ENCODE results near the gene GALNT1. TPM values are rescaled to one million over a fixed set of nuclear protein-coding genes. Genes with fewer than 3 reads are reported as not detected.

The GALNT1 gene
- total and polyA plus RNA-seq, 10 of the 15 experiments (the other 5 are each of a cell fraction or from before 2014, with no cell fraction given) = 8.0 to 53.7 (median 29.9) TPM

- ChIA-PET RAD21 (ENCODE audit: unreplicated experiment) (no interaction called here), POLR2A (no interaction called here), SMC1A (ENCODE audit: uncharacterized antibody, unreplicated experiment) (interaction anchor here (0.9 to 1.2 kb wide), 2 partner anchors 349 to 363 kb away, joined by 3 to 4 read pairs; no protein-coding TSS in a partner anchor), CTCF (interaction anchor here (0.9 kb wide), 1 partner anchor 201 kb away, joined by 3 read pairs; no protein-coding TSS in a partner anchor)
- 75% methylated on average over 5 of the region's 5 CpGs for WGBS (ENCODE audit: insufficient coverage, insufficient replicate concordance, low lambda C conversion rate, missing lambda C conversion rate)
- Histone ChIP-seq H3K79me2 (ENCODE audit: control insufficient read depth, insufficient read depth, low read length) (no peaks in the 10 kb centered on the region), H3K9ac (ENCODE audit: control insufficient read depth, insufficient read depth, low read length) (no peak overlapping the region), H3K4me2 (ENCODE audit: control insufficient read depth, insufficient read depth) (no peak overlapping the region), H3K27me3 (replicated peaks in 1 of 2; ENCODE audit: control insufficient read depth in 2 of 2, insufficient read depth in 2 of 2, low read length in 1 of 2) (no peaks in the 10 kb centered on the region; a peak in 2 of 4 replicates), H3K27ac (ENCODE audit: control insufficient read depth, insufficient read depth) (no peak overlapping the region), H3K9me3 (replicated peaks; ENCODE audit: control insufficient read depth, insufficient read depth, low read length) (no peaks in the 10 kb centered on the region; the same call in 2 of the 3 replicates), H4K20me1 (ENCODE audit: control insufficient read depth, insufficient read depth) (no peaks in the 10 kb centered on the region), H3K4me3 (no peak overlapping the region), H3K36me3 (ENCODE audit: control insufficient read depth in 2 of 2, insufficient read depth in 2 of 2, low read length in 1 of 2) (no peaks in the 10 kb centered on the region), H2AFZ (ENCODE audit: control insufficient read depth, low read depth, low read length) (no peak overlapping the region), H3K4me1 (ENCODE audit: control insufficient read depth, insufficient read depth, low read length) (no peaks in the 10 kb centered on the region)
- FAIRE-seq (no peak), ATAC-seq (no peak), DNase-seq (ENCODE audit: low read depth, low spot score) (no peak)
- intact Hi-C loops (cut with micrococcal nuclease; ENCODE audit: unreplicated experiment) = loop anchor here (10.0 kb wide), 1 partner anchor 165 kb away; the partner anchor contains the start of gene GALNT1
- no TSS peak for BruUV-seq (replicated peaks)
- in situ Hi-C loops (cut with MboI) = no loop called here
- no peak for TF ChIP-seq CUX1 (IDR thresholded peaks at IDR 0.05; ENCODE audit: insufficient replicate concordance, low read depth, low read length)
- no peak for TF ChIP-seq BCLAF1 (IDR thresholded peaks at IDR 0.05)
- no peak for TF ChIP-seq SIN3A (IDR thresholded peaks at IDR 0.05; ENCODE audit: low read depth, low read length)
- no peak for TF ChIP-seq RAD51 (IDR thresholded peaks at IDR 0.05)
- no peak for TF ChIP-seq E2F8 (IDR thresholded peaks at IDR 0.05; ENCODE audit: low read depth, partially characterized antibody)
- TF ChIP-seq POLR2AphosphoS5 (IDR thresholded peaks at IDR 0.05; ENCODE audit: low read length) = no peak
- no peak for TF ChIP-seq HSF1 (IDR thresholded peaks at IDR 0.05; ENCODE audit: low read depth, low read length)
- TF ChIP-seq NRF1 (conservative IDR thresholded peaks at IDR 0.05; ENCODE audit: low read depth, low read length) = no peak
- no peak for TF ChIP-seq PKNOX1 (IDR thresholded peaks at IDR 0.05)
Observed at GRCh38 chr18:35749701-35750100, 168.2 kb downstream of the GALNT1 start.
